Activated CD4-positive, alpha-beta T cell treated with anti-CD3 and anti-CD28 coated beads for 36 hours (primary cell): Measurements from ENCODE around the gene NKD1. TPM values are rescaled to one million over a fixed set of nuclear protein-coding genes. Genes with fewer than 3 reads are reported as not detected.
A peak's percentile ranks its signal among the peaks of the same experiment; 100 is the strongest.

Experiments used
- ATAC-seq: fragments of 200-7000 bp; cut with Tn5 transposase; one replicate; pipeline ENCODE4 v1.10.0; 2021; ENCODE audit warnings: mild to moderate bottlenecking, moderate library complexity
- CTCF ChIA-PET: fragments of 350-600 bp; sonication (Branson Sonifier 250); formaldehyde crosslinking; loops from one replicate; lab custom pipeline; 2021; ENCODE audit warnings: antibody characterized with exemption; lab: Charles Lee
- POLR2A ChIA-PET: fragments of 350-600 bp; sonication (Branson Sonifier 250); formaldehyde crosslinking; loops from one replicate; lab custom pipeline; 2021; ENCODE audit warnings: antibody characterized with exemption, inconsistent platforms; lab: Charles Lee
- DNase-seq: peaks from one replicate; pipeline ENCODE4 v3.0.0-alpha.2; 2020
- H3K27ac Mint-ChIP-seq: one replicate; pipeline ENCODE4 v1.8.0; 2021; ENCODE audit warnings: mixed read lengths
- H3K27me3 Mint-ChIP-seq: one replicate; pipeline ENCODE4 v1.8.0; 2021; ENCODE audit warnings: mixed read lengths
- H3K36me3 Mint-ChIP-seq: one replicate; pipeline ENCODE4 v1.8.0; 2021; ENCODE audit warnings: low read depth, mixed read lengths
- H3K4me1 Mint-ChIP-seq: one replicate; pipeline ENCODE4 v1.8.0; 2021; ENCODE audit warnings: mixed read lengths
- H3K4me3 Mint-ChIP-seq: one replicate; pipeline ENCODE4 v1.8.0; 2021; ENCODE audit warnings: mild to moderate bottlenecking, moderate library complexity, mixed read lengths
- H3K9me3 Mint-ChIP-seq: one replicate; pipeline ENCODE4 v1.8.0; 2021; ENCODE audit warnings: low read depth, mixed read lengths
- intact Hi-C, 2 experiments: fragments of 100-400 bp; cut with DNase I in 1 of 2; cut with micrococcal nuclease in 1 of 2; formaldehyde crosslinking; loops; one replicate each; pipeline versions ENCODE4 v1.14.2 to v1.15.1; 2022 to 2024; cut with DNase I, micrococcal nuclease
- total RNA-seq, 2 experiments: library from RNA; stranded (reverse); gene quantifications; one replicate each; pipeline ENCODE4 v1.2.3, GENCODE V29; 2021

NKD1 gene
- total RNA-seq, 2 experiments from 2014 or later: 1.8 to 3.1 TPM

GRCh38 chr16:50659806-50660205, 111.6 kb downstream of the NKD1 start:
- DNase-seq (no peak), ATAC-seq (no peak)
- ChIA-PET CTCF (interaction anchor here (1.4 kb wide), 1 partner anchor 146 kb away, joined by 6 read pairs; no protein-coding TSS in a partner anchor), POLR2A (no interaction called here)
- Mint-ChIP-seq H3K36me3 (no peaks in the 10 kb centered on the region), H3K4me1 (peaks cover 1% of the 10 kb centered on the region), H3K27me3 (no peaks in the 10 kb centered on the region), H3K9me3 (no peaks in the 10 kb centered on the region), H3K27ac (no peak overlapping the region), H3K4me3 (no peak overlapping the region)
- intact Hi-C loops: loop anchor here (5.0 to 10.0 kb wide), 2 partner anchors 278 to 445 kb away; no protein-coding TSS in a partner anchor

DNA sequence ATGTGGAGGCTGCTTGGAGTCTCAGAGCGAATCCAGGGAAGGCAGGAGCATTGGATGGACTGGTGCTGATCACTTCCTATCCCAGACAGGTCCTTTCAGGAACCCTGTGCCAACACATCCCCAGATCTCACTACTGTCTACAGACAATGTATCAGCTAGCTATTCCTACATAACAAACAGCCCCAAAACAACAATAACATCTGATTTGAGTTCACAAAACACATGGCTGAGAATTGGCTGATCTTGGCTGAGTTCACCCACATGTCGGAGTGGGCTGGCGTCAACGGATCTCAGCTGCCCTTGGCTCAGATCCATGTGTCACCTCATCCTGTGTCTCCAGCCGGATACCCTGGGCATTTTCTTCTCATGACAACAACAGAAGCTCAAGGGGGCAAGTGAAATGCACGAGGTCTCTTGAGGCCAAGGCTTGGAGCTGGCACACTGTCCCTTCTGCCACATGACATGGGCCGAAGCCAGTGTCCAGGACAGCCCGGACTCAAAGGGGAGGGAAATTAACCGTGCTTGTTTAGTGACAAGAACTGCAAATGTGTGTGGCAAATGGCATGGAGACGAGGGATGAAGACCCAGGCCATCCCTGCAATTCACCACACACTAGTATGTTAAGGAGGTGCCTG, 114.2 kb downstream of the NKD1 start:
- H3K27ac Mint-ChIP-seq: no peak overlapping the region
- no peaks in the 10 kb centered on the region for H3K27me3 Mint-ChIP-seq
- ChIA-PET CTCF (interaction anchor here (0.9 to 6.3 kb wide), 6 partner anchors 9 to 293 kb away, joined by 3 to 97 read pairs (median 5); no protein-coding TSS in a partner anchor), POLR2A (no interaction called here)
- intact Hi-C loops: loop anchor here in 1 of 2 experiments (10.0 kb wide), 1 partner anchor 448 kb away; no protein-coding TSS in a partner anchor
- no peak for DNase-seq
- no peaks in the 10 kb centered on the region for H3K36me3 Mint-ChIP-seq
- no peak overlapping the region for H3K4me3 Mint-ChIP-seq
- no peak for ATAC-seq
- H3K4me1 Mint-ChIP-seq: peaks cover 25% of the 10 kb centered on the region
- no peaks in the 10 kb centered on the region for H3K9me3 Mint-ChIP-seq

GRCh38 chr16:50664270-50664669, 116.1 kb downstream of the NKD1 start:
- Mint-ChIP-seq H3K4me3 (no peak overlapping the region), H3K9me3 (no peaks in the 10 kb centered on the region), H3K4me1 (peaks cover 37% of the 10 kb centered on the region), H3K27ac (no peak overlapping the region), H3K27me3 (no peaks in the 10 kb centered on the region), H3K36me3 (peaks cover 4% of the 10 kb centered on the region)
- intact Hi-C loops: loop anchor here (2.0 to 10.0 kb wide), 3 partner anchors 337 to 639 kb away; partner anchors contain the start of gene CNEP1R1 (in 1 of the 2)
- ATAC-seq: no peak
- ChIA-PET POLR2A (no interaction called here), CTCF (interaction anchor here (0.6 to 15.5 kb wide), 18 partner anchors 8 to 384 kb away, joined by 3 to 298 read pairs (median 4); partner anchors contain the start of gene SNX20)
- no peak for DNase-seq

GRCh38 chr16:50665128-50665878, 117.1 kb downstream of the NKD1 start:
- H3K36me3 Mint-ChIP-seq: peaks cover 5% of the 10 kb centered on the region
- H3K9me3 Mint-ChIP-seq: no peaks in the 10 kb centered on the region
- intact Hi-C loops: loop anchor here (1.0 to 10.0 kb wide), 10 partner anchors 118 to 641 kb away; partner anchors contain the start of genes BRD7 (in 1 of the 2), CNEP1R1 (in 1 of the 2) and NKD1 (in 1 of the 2)
- H3K27ac Mint-ChIP-seq: peak overlapping the region; percentile 79
- POLR2A ChIA-PET: interaction anchor here (0.6 kb wide), 2 partner anchors 155 to 296 kb away, joined by 3 to 4 read pairs; no protein-coding TSS in a partner anchor
- peak overlapping the region; percentile 60 for H3K4me3 Mint-ChIP-seq
- CTCF ChIA-PET: interaction anchor here (0.7 to 15.5 kb wide), 63 partner anchors 9 to 640 kb away, joined by 3 to 298 read pairs (median 4); partner anchors contain the start of genes CNEP1R1 and SNX20
- H3K27me3 Mint-ChIP-seq: no peaks in the 10 kb centered on the region
- peaks cover 37% of the 10 kb centered on the region for H3K4me1 Mint-ChIP-seq
- ATAC-seq (peak; percentile 43), DNase-seq (peak; percentile 90)

GRCh38 chr16:50666658-50667496, 118.7 kb downstream of the NKD1 start:
- Mint-ChIP-seq H3K27me3 (no peaks in the 10 kb centered on the region), H3K4me3 (peak overlapping the region; percentile 69), H3K4me1 (peaks cover 43% of the 10 kb centered on the region), H3K36me3 (peaks cover 21% of the 10 kb centered on the region), H3K27ac (peak overlapping the region; percentile 92), H3K9me3 (peaks cover 5% of the 10 kb centered on the region)
- DNase-seq: peak; percentile 71
- ChIA-PET CTCF (interaction anchor here (0.6 to 15.5 kb wide), 44 partner anchors 10 to 643 kb away, joined by 3 to 298 read pairs (median 4); partner anchors contain the start of genes CNEP1R1, CYLD and SNX20), POLR2A (interaction anchor here (0.6 to 1.6 kb wide), 8 partner anchors 14 to 140 kb away, joined by 3 to 6 read pairs (median 3); partner anchors contain the start of genes CYLD and SNX20)
- intact Hi-C loops: loop anchor here (1.0 to 10.0 kb wide), 6 partner anchors 14 to 452 kb away; partner anchors contain the start of genes BRD7 (in 1 of the 2), NKD1 (in 1 of the 2) and SNX20 (in 1 of the 2)
- peak; percentile 84 for ATAC-seq

DNA sequence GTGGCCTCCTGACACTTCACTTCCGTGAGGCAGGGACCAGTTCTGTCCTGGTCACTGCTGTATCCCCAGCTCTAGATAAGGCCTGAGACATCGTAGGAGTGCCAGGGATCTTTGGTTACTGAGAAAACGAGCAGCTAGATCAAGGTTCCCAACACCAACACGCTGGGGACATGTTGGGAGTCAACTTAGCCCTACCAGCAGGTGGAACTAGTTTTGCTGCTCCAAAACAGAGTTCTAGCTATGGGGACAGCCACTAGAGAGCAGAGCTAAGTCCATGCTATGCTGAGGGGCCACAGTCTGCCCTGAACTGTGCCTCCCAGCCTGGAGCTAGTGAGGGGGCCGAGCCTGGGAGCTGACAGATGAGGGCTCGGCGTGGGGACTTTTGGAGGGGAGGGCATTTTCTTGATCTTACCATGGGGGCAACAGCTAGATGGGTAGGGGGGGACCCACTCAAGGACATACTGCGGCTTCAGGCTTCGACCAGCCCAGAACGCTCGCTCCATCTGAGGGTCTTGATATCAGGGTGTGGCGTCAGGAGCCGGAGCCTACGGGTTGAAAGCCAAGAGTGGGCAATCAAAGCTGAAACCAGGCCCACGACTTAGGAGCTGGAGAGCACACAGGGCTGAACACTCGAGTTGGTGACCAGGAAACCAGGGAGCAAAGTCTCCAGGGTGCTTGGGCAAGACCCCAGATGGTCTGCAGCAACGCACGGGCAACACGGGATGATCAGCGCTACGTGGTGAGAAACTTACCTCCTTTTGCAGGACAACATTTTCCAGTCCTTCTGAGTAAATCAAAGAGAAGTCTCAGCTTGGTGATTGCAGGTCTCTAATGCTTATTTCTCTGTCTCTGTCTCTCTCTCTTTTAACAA, 119.5 kb downstream of the NKD1 start:
- H3K36me3 Mint-ChIP-seq: peaks cover 29% of the 10 kb centered on the region
- H3K9me3 Mint-ChIP-seq: peaks cover 11% of the 10 kb centered on the region
- DNase-seq (peak; percentile 32), ATAC-seq (no peak)
- no peaks in the 10 kb centered on the region for H3K27me3 Mint-ChIP-seq
- H3K27ac Mint-ChIP-seq: peak overlapping the region; percentile 92
- CTCF ChIA-PET: interaction anchor here (0.6 to 15.5 kb wide), 39 partner anchors 9 to 643 kb away, joined by 3 to 298 read pairs (median 4); partner anchors contain the start of genes CNEP1R1, CYLD and SNX20
- H3K4me3 Mint-ChIP-seq: peak overlapping the region; percentile 69
- H3K4me1 Mint-ChIP-seq: peaks cover 43% of the 10 kb centered on the region
- POLR2A ChIA-PET: interaction anchor here (0.6 to 1.6 kb wide), 6 partner anchors 11 to 139 kb away, joined by 3 to 6 read pairs (median 4); partner anchors contain the start of genes CYLD and SNX20
- intact Hi-C loops: loop anchor here in 1 of 2 experiments (1.0 to 10.0 kb wide), 5 partner anchors 13 to 453 kb away; partner anchors contain the start of genes BRD7, NKD1 and SNX20

DNA sequence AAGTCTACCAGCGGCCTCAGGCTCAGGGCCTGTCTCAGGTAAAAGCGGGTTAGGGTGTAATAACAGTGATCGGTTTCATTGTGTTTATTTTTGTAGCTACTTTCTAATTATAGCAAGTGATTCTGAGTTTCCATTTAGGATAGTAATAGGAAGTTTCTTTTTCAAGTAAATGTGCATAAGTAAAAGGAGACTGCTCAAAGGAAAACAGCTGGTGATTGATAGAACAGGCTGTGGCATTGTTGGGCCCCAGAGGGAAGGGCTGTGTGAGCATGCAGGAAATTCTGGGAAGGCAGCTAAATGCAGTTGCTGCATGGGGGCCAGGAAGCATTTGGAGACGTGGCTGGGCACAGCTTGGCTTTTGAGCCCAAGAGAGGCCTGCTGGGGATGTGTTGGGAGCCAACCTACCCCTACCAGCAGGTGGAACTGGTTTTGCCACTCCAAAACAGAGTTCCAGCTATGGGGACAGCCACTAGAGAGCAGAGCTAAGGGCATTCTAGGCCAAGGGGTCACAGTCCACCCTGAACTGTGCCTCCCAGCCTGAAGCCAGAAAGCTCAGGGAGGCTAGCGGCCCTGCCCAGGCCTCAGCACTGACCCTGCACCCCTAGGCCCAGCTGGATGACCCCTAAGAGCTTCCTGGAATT, 120.3 kb downstream of the NKD1 start:
- Mint-ChIP-seq H3K4me3 (no peak overlapping the region), H3K36me3 (peaks cover 36% of the 10 kb centered on the region), H3K9me3 (peaks cover 14% of the 10 kb centered on the region), H3K27me3 (no peaks in the 10 kb centered on the region), H3K4me1 (peaks cover 43% of the 10 kb centered on the region), H3K27ac (peak overlapping the region; percentile 92)
- ChIA-PET CTCF (interaction anchor here (0.6 to 15.5 kb wide), 24 partner anchors 8 to 643 kb away, joined by 3 to 298 read pairs (median 4); partner anchors contain the start of genes CNEP1R1, CYLD and SNX20), POLR2A (interaction anchor here (0.7 to 1.3 kb wide), 2 partner anchors 10 to 76 kb away, joined by 3 to 6 read pairs; no protein-coding TSS in a partner anchor)
- ATAC-seq: no peak
- intact Hi-C loops: loop anchor here in 1 of 2 experiments (5.0 to 10.0 kb wide), 3 partner anchors 121 to 454 kb away; partner anchors contain the start of genes BRD7 and NKD1
- DNase-seq: no peak

- no peak overlapping the region for H3K4me3 Mint-ChIP-seq
- H3K27ac Mint-ChIP-seq: no peak overlapping the region
- ChIA-PET CTCF (interaction anchor here (1.0 to 15.5 kb wide), 7 partner anchors 8 to 137 kb away, joined by 3 to 298 read pairs (median 7); partner anchors contain the start of genes CYLD and SNX20), POLR2A (interaction anchor here (0.7 kb wide), 1 partner anchor 137 kb away, joined by 3 read pairs; no protein-coding TSS in a partner anchor)
- H3K9me3 Mint-ChIP-seq: peaks cover 17% of the 10 kb centered on the region
- peaks cover 47% of the 10 kb centered on the region for H3K36me3 Mint-ChIP-seq
- ATAC-seq (no peak), DNase-seq (no peak)
- no peaks in the 10 kb centered on the region for H3K27me3 Mint-ChIP-seq
- intact Hi-C loops: loop anchor here in 1 of 2 experiments (5.0 to 10.0 kb wide), 4 partner anchors 38 to 455 kb away; partner anchors contain the start of genes BRD7 and NKD1
- peaks cover 42% of the 10 kb centered on the region for H3K4me1 Mint-ChIP-seq
These were observed 121.5 kb downstream of the NKD1 start for GRCh38 chr16:50669741-50670140.
